Measurements from ENCODE around the gene KLRD1.
"Not testable (repeated sequence)": the region's sequence is repeated elsewhere in the genome, so short reads cannot be mapped to it uniquely, and the experiment has no call there.

KLRD1 gene

GRCh38 chr12:10372559-10372958, 64.9 kb downstream of the KLRD1 start:
- no peak for DNase-seq (ENCODE audit: low read depth)
- TF ChIP-seq CTCF (IDR thresholded peaks at IDR 0.05; ENCODE audit: low read depth, low read length, missing control alignments): no peak
- H3K4me3 ChIP-seq (ENCODE audit: low read depth, low read length): no peak overlapping the region

- DNase-seq (ENCODE audit: low read depth): no peak
- no peak for TF ChIP-seq CTCF (IDR thresholded peaks at IDR 0.05; ENCODE audit: low read depth, low read length, missing control alignments)
Measured at GRCh38 chr12:10374624-10375018, 67.0 kb downstream of the KLRD1 start.

GRCh38 chr12:10378737-10379136, 71.1 kb downstream of the KLRD1 start:
- H3K4me3 ChIP-seq (ENCODE audit: low read depth, low read length); DNase-seq (ENCODE audit: low read depth): not testable (repeated sequence)

More at GRCh38 chr12:10374624-10375018, 67.0 kb downstream of the KLRD1 start:
- H3K4me3 ChIP-seq (ENCODE audit: low read depth, low read length): no peak overlapping the region
